ENCODE data around the gene DRD1.
"Not testable (repeated sequence)": the region's sequence is repeated elsewhere in the genome, so short reads cannot be mapped to it uniquely, and the experiment has no call there.

Gene DRD1

DNA sequence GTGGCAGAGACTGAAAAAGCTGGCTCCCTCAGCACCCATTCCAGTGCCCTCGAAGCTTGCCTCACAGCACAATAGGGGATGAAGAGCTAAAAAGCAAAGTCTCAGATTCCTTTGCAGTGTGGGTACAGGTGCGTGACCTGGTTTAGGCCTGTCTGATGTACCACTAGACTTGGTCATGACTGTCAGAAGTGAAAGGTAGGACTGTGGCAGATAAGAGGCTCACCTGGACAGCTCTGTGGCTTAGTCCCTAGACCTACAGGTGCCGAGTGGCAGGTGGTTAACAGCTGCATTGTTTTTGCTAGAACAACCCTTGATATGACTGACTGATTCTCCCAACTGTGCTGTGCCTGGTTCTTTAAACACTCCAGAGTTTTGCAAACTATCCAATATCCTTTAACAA is 19.7 kb upstream of the DRD1 start:
- no peaks in the 10 kb centered on the region for H3K36me3 ChIP-seq (ENCODE audit: control insufficient read depth, insufficient read depth, low read length)
- no peak for TF ChIP-seq CTCF (IDR thresholded peaks at IDR 0.05; ENCODE audit: insufficient read depth, low read length, poor library complexity, severe bottlenecking)
- no peaks in the 10 kb centered on the region; the same call in 1 of the 2 replicates for H3K27me3 ChIP-seq (replicated peaks; ENCODE audit: control insufficient read depth, insufficient read depth, low read length)
- DNase-seq (ENCODE audit: extremely low read depth, insufficient read length): no peak
- H3K4me3 ChIP-seq (replicated peaks; ENCODE audit: low read depth, low read length): no peak overlapping the region

GRCh38 chr5:175461370-175461769 is 17.4 kb upstream of the DRD1 start:
- Histone ChIP-seq H3K4me3 (replicated peaks; ENCODE audit: low read depth, low read length) (no peak overlapping the region), H3K27me3 (replicated peaks; ENCODE audit: control insufficient read depth, insufficient read depth, low read length) (no peaks in the 10 kb centered on the region; the same call in 1 of the 2 replicates), H3K36me3 (ENCODE audit: control insufficient read depth, insufficient read depth, low read length) (no peaks in the 10 kb centered on the region)
- DNase-seq (ENCODE audit: extremely low read depth, insufficient read length): no peak
- TF ChIP-seq CTCF (IDR thresholded peaks at IDR 0.05; ENCODE audit: insufficient read depth, low read length, poor library complexity, severe bottlenecking): no peak

- Histone ChIP-seq H3K4me3 (replicated peaks; ENCODE audit: low read depth, low read length) (no peak overlapping the region), H3K27me3 (replicated peaks; ENCODE audit: control insufficient read depth, insufficient read depth, low read length) (no peaks in the 10 kb centered on the region; the same call in 1 of the 2 replicates), H3K36me3 (ENCODE audit: control insufficient read depth, insufficient read depth, low read length) (no peaks in the 10 kb centered on the region)
- TF ChIP-seq CTCF (IDR thresholded peaks at IDR 0.05; ENCODE audit: insufficient read depth, low read length, poor library complexity, severe bottlenecking): no peak
- no peak for DNase-seq (ENCODE audit: extremely low read depth, insufficient read length)
Observed at GRCh38 chr5:175460552-175460951, 16.6 kb upstream of the DRD1 start.

GRCh38 chr5:175460126-175460525 is 16.1 kb upstream of the DRD1 start:
- no peaks in the 10 kb centered on the region; the same call in 1 of the 2 replicates for H3K27me3 ChIP-seq (replicated peaks; ENCODE audit: control insufficient read depth, insufficient read depth, low read length)
- no peak for DNase-seq (ENCODE audit: extremely low read depth, insufficient read length)
- TF ChIP-seq CTCF (IDR thresholded peaks at IDR 0.05; ENCODE audit: insufficient read depth, low read length, poor library complexity, severe bottlenecking): peak; percentile 47
- no peaks in the 10 kb centered on the region for H3K36me3 ChIP-seq (ENCODE audit: control insufficient read depth, insufficient read depth, low read length)
- no peak overlapping the region for H3K4me3 ChIP-seq (replicated peaks; ENCODE audit: low read depth, low read length)

DNA sequence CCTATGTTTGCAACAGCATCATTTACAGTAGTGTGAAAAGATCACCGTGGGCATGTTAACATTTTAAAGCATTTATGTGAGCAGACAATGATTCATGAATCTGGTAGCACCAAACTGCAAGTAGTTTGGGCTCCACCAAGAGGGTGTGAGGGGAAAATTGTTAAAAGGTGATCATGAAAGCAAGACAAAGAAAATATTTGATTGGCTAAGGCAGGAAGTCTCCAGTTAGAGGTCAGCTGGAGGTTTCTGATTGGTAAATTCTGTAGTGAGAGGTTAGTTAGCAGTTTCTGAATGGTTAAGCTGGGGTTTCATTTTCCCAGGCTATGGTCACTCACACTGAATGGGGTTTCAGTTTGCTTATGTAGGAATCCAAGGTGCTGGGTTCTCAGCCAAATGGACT is 13.5 kb upstream of the DRD1 start:
- peak; percentile 11 for TF ChIP-seq CTCF (IDR thresholded peaks at IDR 0.05; ENCODE audit: insufficient read depth, low read length, poor library complexity, severe bottlenecking)
- no peak overlapping the region for H3K4me3 ChIP-seq (replicated peaks; ENCODE audit: low read depth, low read length)
- no peaks in the 10 kb centered on the region for H3K36me3 ChIP-seq (ENCODE audit: control insufficient read depth, insufficient read depth, low read length)
- DNase-seq (ENCODE audit: extremely low read depth, insufficient read length): no peak
- no peaks in the 10 kb centered on the region; the same call in 1 of the 2 replicates for H3K27me3 ChIP-seq (replicated peaks; ENCODE audit: control insufficient read depth, insufficient read depth, low read length)

GRCh38 chr5:175456105-175456742 is 12.2 kb upstream of the DRD1 start:
- no peak for TF ChIP-seq CTCF (IDR thresholded peaks at IDR 0.05; ENCODE audit: insufficient read depth, low read length, poor library complexity, severe bottlenecking)
- no peak for DNase-seq (ENCODE audit: extremely low read depth, insufficient read length)
- H3K27me3 ChIP-seq (replicated peaks; ENCODE audit: control insufficient read depth, insufficient read depth, low read length): no peaks in the 10 kb centered on the region; the same call in 1 of the 2 replicates
- no peaks in the 10 kb centered on the region for H3K36me3 ChIP-seq (ENCODE audit: control insufficient read depth, insufficient read depth, low read length)
- no peak overlapping the region for H3K4me3 ChIP-seq (replicated peaks; ENCODE audit: low read depth, low read length)

- H3K27me3 ChIP-seq (replicated peaks; ENCODE audit: control insufficient read depth, insufficient read depth, low read length); H3K36me3 ChIP-seq (ENCODE audit: control insufficient read depth, insufficient read depth, low read length); DNase-seq (ENCODE audit: extremely low read depth, insufficient read length); H3K4me3 ChIP-seq (replicated peaks; ENCODE audit: low read depth, low read length): not testable (repeated sequence)
Observed at GRCh38 chr5:175454338-175454737, 10.4 kb upstream of the DRD1 start.
